ENCODE measurements around the gene HNMT. TPM values are rescaled to one million over a fixed set of nuclear protein-coding genes. Genes with fewer than 3 reads are reported as not detected.
"Not testable (repeated sequence)": the region's sequence is repeated elsewhere in the genome, so short reads cannot be mapped to it uniquely, and the experiment has no call there.

Gene HNMT
- total RNA-seq, 1 donor from 2014 or later = 13.0 TPM

- ATAC-seq (no peak), DNase-seq (ENCODE audit: missing footprints) (no peak)
- intact Hi-C loops (cut with DNase I) = no loop called here
Measured at GRCh38 chr2:138023976-138024375, 59.7 kb downstream of the HNMT start.

GRCh38 chr2:138026111-138027020, 62.1 kb downstream of the HNMT start:
- ATAC-seq (no peak), DNase-seq (ENCODE audit: missing footprints) (no peak)
- intact Hi-C loops (cut with DNase I) = no loop called here

- DNase-seq (ENCODE audit: missing footprints) = no peak
- ATAC-seq = peak; percentile 44
- intact Hi-C loops (cut with DNase I) = loop anchor here (2.0 kb wide), 1 partner anchor 64 kb away; the partner anchor contains the start of gene HNMT
Measured at GRCh38 chr2:138028538-138028937, 64.3 kb downstream of the HNMT start.

GRCh38 chr2:138029276-138029675, 65.0 kb downstream of the HNMT start:
- DNase-seq (ENCODE audit: missing footprints) (no peak), ATAC-seq (peak; percentile 69)
- intact Hi-C loops (cut with DNase I) = loop anchor here (2.0 kb wide), 1 partner anchor 64 kb away; the partner anchor contains the start of gene HNMT

GRCh38 chr2:138030459-138030858, 66.2 kb downstream of the HNMT start:
- no peak for ATAC-seq
- DNase-seq (ENCODE audit: missing footprints) = no peak
- intact Hi-C loops (cut with DNase I) = no loop called here

- intact Hi-C loops (cut with DNase I) = no loop called here
- DNase-seq (ENCODE audit: missing footprints) (no peak), ATAC-seq (no peak)
Measured at GRCh38 chr2:138032334-138032733, 68.1 kb downstream of the HNMT start.

GRCh38 chr2:138034536-138034935, 70.3 kb downstream of the HNMT start:
- ATAC-seq (no peak), DNase-seq (ENCODE audit: missing footprints) (no peak)
- intact Hi-C loops (cut with DNase I) = no loop called here

- DNase-seq (ENCODE audit: missing footprints) (no peak), ATAC-seq (no peak)
- intact Hi-C loops (cut with DNase I) = no loop called here
Measured at GRCh38 chr2:138035608-138036217, 71.4 kb downstream of the HNMT start.

- ATAC-seq = no peak
- intact Hi-C loops (cut with DNase I) = no loop called here
- DNase-seq (ENCODE audit: missing footprints) = no peak
Measured at GRCh38 chr2:138036522-138036921, 72.2 kb downstream of the HNMT start.

GRCh38 chr2:138037090-138037489, 72.8 kb downstream of the HNMT start:
- intact Hi-C loops (cut with DNase I) = no loop called here
- no peak for ATAC-seq

GRCh38 chr2:138040616-138041015, 76.3 kb downstream of the HNMT start:
- intact Hi-C loops (cut with DNase I) = no loop called here
- DNase-seq (ENCODE audit: missing footprints) = no peak
- ATAC-seq = no peak

More at GRCh38 chr2:138037090-138037489, 72.8 kb downstream of the HNMT start:
- no peak for DNase-seq (ENCODE audit: missing footprints)

GRCh38 chr2:138042311-138042710, 78.0 kb downstream of the HNMT start:
- DNase-seq (ENCODE audit: missing footprints) (no peak), ATAC-seq (no peak)
- intact Hi-C loops (cut with DNase I) = no loop called here

- intact Hi-C loops (cut with DNase I); ATAC-seq; DNase-seq (ENCODE audit: missing footprints): not testable (repeated sequence)
Measured at GRCh38 chr2:138043588-138043987, 79.3 kb downstream of the HNMT start.

- DNase-seq (ENCODE audit: missing footprints) (no peak), ATAC-seq (no peak)
- intact Hi-C loops (cut with DNase I) = no loop called here
Measured at GRCh38 chr2:138058427-138058826, 94.2 kb downstream of the HNMT start.

GRCh38 chr2:138059487-138060300, 95.4 kb downstream of the HNMT start:
- DNase-seq (ENCODE audit: missing footprints) = no peak
- peak; percentile 83 for ATAC-seq
- intact Hi-C loops (cut with DNase I) = no loop called here

- DNase-seq (ENCODE audit: missing footprints) (peak; percentile 88), ATAC-seq (peak; percentile 80)
- intact Hi-C loops (cut with DNase I) = no loop called here
Measured at GRCh38 chr2:138060301-138060635, 96.0 kb downstream of the HNMT start.

GRCh38 chr2:138061961-138062360, 97.7 kb downstream of the HNMT start:
- DNase-seq (ENCODE audit: missing footprints) (no peak), ATAC-seq (no peak)
- intact Hi-C loops (cut with DNase I) = no loop called here

- DNase-seq (ENCODE audit: missing footprints) (no peak), ATAC-seq (no peak)
- intact Hi-C loops (cut with DNase I) = no loop called here
Measured at GRCh38 chr2:138063181-138063580, 98.9 kb downstream of the HNMT start.

Measured in Right ventricle myocardium inferior (tissue), 1 donor.